H1 (cell line): ENCODE data around the gene SMOC2. TPM values are rescaled to one million over a fixed set of nuclear protein-coding genes. Genes with fewer than 3 reads are reported as not detected.

Experiments used
- CTCF ChIA-PET: fragments of 300-600 bp; sonication (Branson Sonifier 250); formaldehyde crosslinking; loops from one replicate; lab custom pipeline; 2021; ENCODE audit not compliant: partially characterized antibody; lab: Charles Lee
- POLR2A ChIA-PET: fragments of 300-600 bp; sonication (Branson Sonifier 250); formaldehyde crosslinking; loops from one replicate; lab custom pipeline; 2021; ENCODE audit warnings: inconsistent platforms; ENCODE audit not compliant: partially characterized antibody; lab: Charles Lee
- DNase-seq, 2 experiments: peaks; one replicate each; pipeline versions ENCODE4 v3.0.0 to v3.0.0-alpha.2; 2010 to 2022; ENCODE audit warnings: low spot score in 2 of 2, low read depth in 1 of 2, mixed read lengths in 1 of 2
- FAIRE-seq: peaks from 2 replicates; lab custom pipeline; 2011; peaks lifted over from hg19 to GRCh38; lab: Jason Lieb, UNC
- H2AFZ ChIP-seq: 2 replicates; pipeline ENCODE4 v1.8.1; 2012; ENCODE audit warnings: low read length, inconsistent platforms
- H2AK5ac ChIP-seq: 2 replicates; pipeline ENCODE4 v1.6.1; 2013; ENCODE audit warnings: low read depth, low read length
- H2BK120ac ChIP-seq: replicated peaks from 2 replicates; pipeline ENCODE3; 2013; ENCODE audit warnings: low read depth, low read length, inconsistent platforms
- H2BK12ac ChIP-seq: 2 replicates; pipeline ENCODE4 v1.6.1; 2013; ENCODE audit warnings: low read depth, low read length
- H2BK15ac ChIP-seq: 2 replicates; pipeline ENCODE4 v1.6.1; 2013; ENCODE audit warnings: low read length
- H2BK20ac ChIP-seq: 2 replicates; pipeline ENCODE4 v1.6.1; 2013; ENCODE audit warnings: low read length
- H2BK5ac ChIP-seq: 2 replicates; pipeline ENCODE4 v1.6.1; 2013; ENCODE audit warnings: low read depth, low read length
- H3K14ac ChIP-seq: 2 replicates; pipeline ENCODE4 v1.6.1; 2013; ENCODE audit warnings: inconsistent platforms; ENCODE audit not compliant: insufficient read length
- H3K18ac ChIP-seq: 2 replicates; pipeline ENCODE4 v1.6.1; 2013; ENCODE audit warnings: low read length; ENCODE audit errors: extremely low read depth
- H3K23ac ChIP-seq: 2 replicates; pipeline ENCODE4 v1.6.1; 2013; ENCODE audit warnings: inconsistent platforms; ENCODE audit not compliant: insufficient read length
- H3K23me2 ChIP-seq: 2 replicates; pipeline ENCODE4 v1.6.1; 2013; ENCODE audit warnings: low read depth, low read length
- H3K27ac ChIP-seq: 2 replicates; pipeline ENCODE4 v1.6.1; 2011; ENCODE audit warnings: low read depth, low read length, inconsistent platforms
- H3K27me3 ChIP-seq, 4 experiments: replicated peaks in 1 of 4; 1 replicate in 1 of 4; 2 replicates in 3 of 4; pipeline versions ENCODE4 v1.6.1 to v1.8.1; 2011 to 2013; ENCODE audit warnings: low read length in 3 of 4, mild to moderate bottlenecking in 3 of 4, inconsistent platforms in 2 of 4, mixed read lengths in 2 of 4, moderate library complexity in 1 of 4; ENCODE audit not compliant: control insufficient read depth in 3 of 4, insufficient read depth in 3 of 4; ENCODE audit errors: extremely low read depth in 1 of 4
- H3K36me3 ChIP-seq, 4 experiments: 2 replicates each; pipeline versions ENCODE4 v1.6.1 to v1.8.1; 2011 to 2013; ENCODE audit warnings: mild to moderate bottlenecking in 4 of 4, low read length in 3 of 4, moderate library complexity in 2 of 4, control low read depth in 1 of 4, inconsistent platforms in 1 of 4; ENCODE audit not compliant: insufficient read depth in 4 of 4, control insufficient read depth in 2 of 4
- H3K4ac ChIP-seq: replicated peaks from 2 replicates; pipeline ENCODE3; 2013; ENCODE audit warnings: low read length, low read depth, mixed read lengths, inconsistent platforms; ENCODE audit not compliant: insufficient read length
- H3K4me1 ChIP-seq, 4 experiments: replicated peaks in 1 of 4; 1 replicate in 1 of 4; 2 replicates in 3 of 4; pipeline versions ENCODE4 v1.6.1 to v1.8.1; 2011 to 2013; ENCODE audit warnings: low read length in 3 of 4, inconsistent platforms in 2 of 4, mixed read lengths in 1 of 4; ENCODE audit not compliant: insufficient read depth in 4 of 4, control insufficient read depth in 3 of 4
- H3K4me2 ChIP-seq, 2 experiments: 2 replicates each; pipeline versions ENCODE4 v1.6.1 to v1.8.1; 2011 to 2013; ENCODE audit warnings: low read depth in 2 of 2, low read length in 2 of 2, control low read depth in 1 of 2, inconsistent platforms in 1 of 2, mild to moderate bottlenecking in 1 of 2; ENCODE audit not compliant: insufficient read depth in 1 of 2
- H3K4me3 ChIP-seq, 4 experiments: fragments of 200-600, 300-600 bp in 1 of 4; sonication (generic), shearing (Covaris generic), sonication (Bioruptor Twin) in 1 of 4; 2 replicates each; pipeline versions ENCODE4 v1.5.1 to v1.8.1; 2011 to 2016; ENCODE audit warnings: low read length in 4 of 4, low read depth in 3 of 4, control low read depth in 2 of 4, inconsistent platforms in 2 of 4, mild to moderate bottlenecking in 2 of 4, mixed read lengths in 1 of 4, moderate library complexity in 1 of 4; ENCODE audit not compliant: insufficient read depth in 2 of 4; ENCODE audit errors: extremely low read depth in 1 of 4
- H3K56ac ChIP-seq: replicated peaks from 2 replicates; pipeline ENCODE3; 2013; ENCODE audit warnings: low read depth, mild to moderate bottlenecking, mixed read lengths, low read length, inconsistent platforms; ENCODE audit not compliant: insufficient read length
- H3K79me1 ChIP-seq: 2 replicates; pipeline ENCODE4 v1.6.1; 2013; ENCODE audit warnings: low read depth, low read length, control low read depth
- H3K79me2 ChIP-seq, 2 experiments: 2 replicates each; pipeline versions ENCODE4 v1.6.1 to v1.8.1; 2012 to 2013; ENCODE audit warnings: low read length in 2 of 2, mild to moderate bottlenecking in 2 of 2, inconsistent platforms in 1 of 2; ENCODE audit not compliant: insufficient read depth in 2 of 2, control insufficient read depth in 1 of 2
- H3K9ac ChIP-seq, 4 experiments: replicated peaks in 1 of 4; 1 replicate in 1 of 4; 2 replicates in 3 of 4; pipeline versions ENCODE4 v1.6.1 to v1.8.1; 2011 to 2013; ENCODE audit warnings: low read depth in 3 of 4, low read length in 3 of 4, control low read depth in 2 of 4, mild to moderate bottlenecking in 2 of 4, moderate library complexity in 2 of 4, inconsistent platforms in 1 of 4; ENCODE audit errors: extremely low read depth in 1 of 4
- H3K9me3 ChIP-seq, 2 experiments: 2 replicates each; pipeline versions ENCODE4 v1.6.1 to v1.8.1; 2012 to 2013; ENCODE audit warnings: mild to moderate bottlenecking in 2 of 2, moderate library complexity in 2 of 2, control low read depth in 1 of 2, inconsistent platforms in 1 of 2, low read depth in 1 of 2, low read length in 1 of 2, mixed read lengths in 1 of 2; ENCODE audit not compliant: insufficient read depth in 2 of 2
- H4K20me1 ChIP-seq, 2 experiments: replicated peaks in 1 of 2; 2 replicates each; pipeline versions ENCODE3 to v1.8.1; 2011 to 2013; ENCODE audit warnings: inconsistent platforms in 2 of 2, low read length in 2 of 2, mild to moderate bottlenecking in 1 of 2; ENCODE audit not compliant: insufficient read depth in 2 of 2, control insufficient read depth in 1 of 2
- H4K5ac ChIP-seq: 2 replicates; pipeline ENCODE4 v1.6.1; 2013; ENCODE audit warnings: low read length, low read depth, mixed read lengths, inconsistent platforms; ENCODE audit not compliant: insufficient read length
- H4K8ac ChIP-seq: 2 replicates; pipeline ENCODE4 v1.8.0; 2013; ENCODE audit warnings: mild to moderate bottlenecking, moderate library complexity, low read length, inconsistent platforms; ENCODE audit not compliant: insufficient read depth; ENCODE audit errors: extremely low read depth
- H4K91ac ChIP-seq: replicated peaks from 2 replicates; pipeline ENCODE3; 2013; ENCODE audit warnings: low read length, mixed read lengths, inconsistent platforms; ENCODE audit not compliant: insufficient read length
- CHD1 ChIP-seq: IDR thresholded peaks from 2 replicates; pipeline ENCODE4 v1.6.1; 2012; ENCODE audit warnings: low read depth, low read length, improper control_type of control experiment
- JUND ChIP-seq: IDR thresholded peaks from 2 replicates; pipeline ENCODE4 v1.6.1; 2011; ENCODE audit warnings: mild to moderate bottlenecking, improper control_type of control experiment, low read length
- PHF8 ChIP-seq: fragments of 200-600 bp; sonication (generic); conservative IDR thresholded peaks from 2 replicates; pipeline ENCODE4 v1.7.1; 2012; ENCODE audit warnings: low read depth, mild to moderate bottlenecking, inconsistent platforms, low read length, moderate library complexity
- TAF1 ChIP-seq: IDR thresholded peaks from 2 replicates; pipeline ENCODE4 v1.6.1; 2011; ENCODE audit warnings: mild to moderate bottlenecking, low read depth, low read length
- WGBS, 2 experiments: shearing (Covaris generic) in 1 of 2; methylation state at CpG; one replicate each; pipeline versions ENCODE4 v1.1.6 to v1.1.7; 2013 to 2015; ENCODE audit warnings: low lambda C conversion rate in 2 of 2, mixed read lengths in 2 of 2, inconsistent platforms in 1 of 2, low coverage in 1 of 2, missing lambda C conversion rate in 1 of 2; ENCODE audit not compliant: insufficient replicate concordance in 2 of 2, insufficient coverage in 1 of 2, insufficient read length in 1 of 2; ENCODE audit errors: extremely low coverage in 1 of 2, missing lambda C conversion rate in 1 of 2; 5-methylcytosine and 5-hydroxymethylcytosine counted together
- polyA plus RNA-seq, 7 experiments: library from polyadenylated mRNA; depleted of rRNA in 3 of 7; stranded (reverse) in 5 of 7; unstranded in 2 of 7; fragments of >200 nt in 5 of 7; fragments of 200-250 nt in 2 of 7; gene quantifications; 1 replicate in 5 of 7; 2 replicates in 1 of 7; 4 replicates in 1 of 7; pipeline versions ENCODE4 v1.2.1 to v1.2.3, GENCODE V29; 2011 to 2013; ENCODE audit warnings: missing spikeins in 2 of 7, mixed read lengths in 2 of 7
- total RNA-seq: library from RNA; stranded (reverse); fragmentation: NEBNext Ultra II Directional; extraction: Animal tissue kit (Norgen Biotek cat#: 25700); gene quantifications from 2 replicates; pipeline ENCODE4 v1.2.1, GENCODE V29; 2021

SMOC2 gene
- total and polyA plus RNA-seq, 2 of the 8 experiments (the other 6 are each of a cell fraction or from before 2014, with no cell fraction given) = 7.7 to 8.5 TPM

- H2AK5ac ChIP-seq = peak overlapping the region; percentile 56; the same call in 1 of the 2 replicates
- H2BK12ac ChIP-seq = peak overlapping the region; percentile 39; the same call in 1 of the 2 replicates
- H3K9me3 ChIP-seq = no peaks in the 10 kb centered on the region
- H3K4me3 ChIP-seq = no peak overlapping the region
- H3K4me1 ChIP-seq = peaks cover 0 to 6% (median 0%) of the 10 kb centered on the region in 4 experiments; a peak in 3 of 7 replicates
- no peak overlapping the region for H3K56ac ChIP-seq
- no peak overlapping the region for H3K9ac ChIP-seq
- H3K23ac ChIP-seq = no peak overlapping the region
- H3K79me1 ChIP-seq = no peaks in the 10 kb centered on the region
- H4K8ac ChIP-seq = no peak overlapping the region
- WGBS, 2 experiments = 82% methylated on average over 16 of the region's 16 CpGs; no CpG with 5 or more reads in 1 of the 2 experiments
- no peak overlapping the region for H3K4ac ChIP-seq
- H3K14ac ChIP-seq = peak overlapping the region; percentile 66
- no peaks in the 10 kb centered on the region for H4K20me1 ChIP-seq
- H2BK5ac ChIP-seq = no peak overlapping the region
- no peak overlapping the region for H4K5ac ChIP-seq
- H4K91ac ChIP-seq = peak overlapping the region; percentile 76
- H2BK20ac ChIP-seq = 0 out of 2 replicates have a peak overlapping the region, but pooled peaks have one; percentile 17
- ChIA-PET CTCF (interaction anchor here (0.8 to 1.6 kb wide), 5 partner anchors 11 to 79 kb away, joined by 3 to 6 read pairs (median 3); no protein-coding TSS in a partner anchor), POLR2A (interaction anchor here (1.5 kb wide), 1 partner anchor 11 kb away, joined by 3 read pairs; no protein-coding TSS in a partner anchor)
- no peak overlapping the region for H3K27ac ChIP-seq
- no peaks in the 10 kb centered on the region for H3K27me3 ChIP-seq
- no peak overlapping the region for H3K18ac ChIP-seq
- H2BK15ac ChIP-seq = no peak overlapping the region
- H3K36me3 ChIP-seq = no peaks in the 10 kb centered on the region
- no peaks in the 10 kb centered on the region for H3K79me2 ChIP-seq
- no peak overlapping the region for H2AFZ ChIP-seq
- no peak overlapping the region for H3K4me2 ChIP-seq
- peak overlapping the region; percentile 43 for H2BK120ac ChIP-seq
- no peaks in the 10 kb centered on the region for H3K23me2 ChIP-seq
- FAIRE-seq (no peak), DNase-seq (peak in 1 of 2 experiments; percentile 30)
- TF ChIP-seq TAF1 (no peak), JUND (no peak), CHD1 (no peak), PHF8 (no peak)
Observed at GRCh38 chr6:168676552-168677322, 235.8 kb downstream of the SMOC2 start.
